Stimulated activated CD4-positive, alpha-beta T cell treated with anti-CD3 and anti-CD28 coated beads, Interleukin-12 subunit alpha, Interleukin-12 subunit beta, amount 100 ng/mL, for 48 hours (primary cell): ENCODE measurements around the gene NPAT.
"Not testable (repeated sequence)": the region's sequence is repeated elsewhere in the genome, so short reads cannot be mapped to it uniquely, and the experiment has no call there.

Experiments used
- DNase-seq, 3 donors: peaks; one replicate each; pipeline ENCODE4 v3.0.0-alpha.2; 2020; ENCODE audit warnings: low read depth in 2 of 3, low spot score in 1 of 3

The NPAT gene

DNA sequence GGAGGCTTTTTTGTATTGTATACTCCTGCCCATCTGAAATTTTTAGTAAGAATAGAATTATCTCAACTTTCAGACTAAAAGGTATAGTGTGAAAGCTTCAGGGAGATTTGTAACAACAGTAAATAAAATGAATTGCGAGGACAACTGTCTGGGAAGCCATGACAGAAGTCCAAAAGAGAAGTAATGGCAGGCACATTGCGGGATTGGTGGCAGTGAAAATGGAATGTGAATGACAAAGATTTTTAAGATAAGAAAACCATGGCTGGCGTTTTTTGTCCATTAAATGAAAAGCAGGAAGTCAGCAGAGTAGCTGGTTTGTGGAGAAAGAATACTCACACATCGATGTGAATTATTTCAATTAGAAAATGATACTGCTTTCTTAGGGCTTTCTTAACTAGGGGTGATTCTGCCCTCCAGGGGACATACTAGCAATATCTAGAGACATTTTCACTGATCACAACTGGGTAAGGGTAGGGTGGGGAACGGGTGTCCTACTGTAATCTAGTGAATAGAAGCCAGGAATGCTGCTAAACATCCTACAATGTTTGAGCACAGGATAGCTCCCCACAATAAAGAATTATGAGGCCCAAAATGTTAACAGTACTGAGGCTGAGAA is 1.6 kb downstream of the NPAT start:
- DNase-seq: no peak

DNA sequence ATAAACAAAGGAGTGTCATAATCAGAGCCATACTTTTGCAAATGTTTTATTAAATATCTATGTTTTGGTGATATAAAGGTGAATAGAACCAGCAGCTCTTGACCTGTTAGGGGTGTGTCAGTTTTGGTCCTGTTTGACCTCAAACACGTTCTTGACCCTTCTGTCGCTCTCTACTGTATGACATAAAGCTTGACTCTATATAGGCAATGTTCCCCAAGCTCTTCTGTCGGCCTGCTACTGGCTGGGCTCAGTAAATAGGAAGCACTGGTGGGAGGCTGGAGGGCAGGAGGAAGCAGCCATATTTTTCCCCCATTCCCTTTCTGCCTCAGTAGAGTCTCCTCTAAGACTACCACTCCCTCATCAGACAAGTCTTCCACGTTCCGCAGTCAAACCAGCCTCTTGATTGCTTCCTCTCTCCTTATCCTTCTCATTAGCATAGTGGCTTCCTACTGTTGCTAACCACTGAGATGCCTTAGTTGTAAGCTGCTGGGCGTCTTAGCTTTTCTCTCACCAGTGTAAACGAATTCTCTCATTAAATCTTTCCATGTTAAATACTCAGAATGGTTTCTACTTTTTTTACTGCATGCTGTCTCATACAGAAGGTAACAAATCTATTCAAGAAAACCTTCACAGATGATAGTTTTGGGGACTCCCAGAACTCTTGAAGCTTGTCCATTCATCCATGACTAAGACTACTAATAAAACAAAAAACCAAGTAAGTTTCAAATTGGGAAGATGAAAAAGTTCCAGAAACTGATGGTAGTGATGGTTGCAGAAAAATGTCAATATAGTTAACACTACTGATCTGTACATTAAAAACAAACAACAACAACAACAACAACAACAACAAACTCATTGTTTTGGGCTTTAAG is 3.3 kb downstream of the NPAT start:
- no peak for DNase-seq

DNA sequence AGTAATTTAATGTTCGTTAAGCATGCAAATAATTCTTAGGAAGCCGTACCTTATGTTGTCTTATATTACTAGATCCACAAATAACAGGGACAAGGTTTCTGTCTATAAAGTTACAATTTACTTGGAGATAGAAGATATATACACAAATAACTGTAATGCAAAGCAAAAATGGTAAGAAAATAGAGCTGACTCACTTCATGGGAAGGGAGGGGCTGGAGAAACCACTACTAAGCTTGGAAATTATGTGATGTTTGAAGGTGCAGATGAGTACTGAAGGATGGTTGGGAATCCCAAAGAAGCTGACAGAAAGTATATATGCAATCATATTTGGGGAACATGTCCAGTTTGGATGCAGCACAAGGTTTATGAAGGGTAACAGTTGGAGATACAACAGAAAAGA is 4.0 kb downstream of the NPAT start:
- no peak for DNase-seq

DNA sequence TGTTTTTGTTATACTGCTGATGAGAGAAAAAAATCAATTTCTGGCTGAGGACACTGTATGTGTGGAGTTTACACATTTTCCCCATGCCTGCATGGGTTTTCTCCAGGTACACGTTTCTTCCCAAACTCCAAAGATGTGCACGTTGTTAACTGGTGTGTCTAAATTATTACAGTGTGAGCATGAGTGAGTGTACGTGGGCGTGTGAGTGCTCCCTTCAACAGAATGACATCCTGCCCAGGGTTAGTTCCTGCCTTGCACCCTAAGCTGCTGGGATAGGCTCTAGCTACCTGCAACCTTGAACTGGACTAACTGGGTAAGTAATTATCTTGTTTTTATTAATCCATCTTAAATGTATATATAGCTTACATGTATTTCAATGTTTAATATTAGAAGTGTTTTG is 5.5 kb downstream of the NPAT start:
- no peak for DNase-seq

DNA sequence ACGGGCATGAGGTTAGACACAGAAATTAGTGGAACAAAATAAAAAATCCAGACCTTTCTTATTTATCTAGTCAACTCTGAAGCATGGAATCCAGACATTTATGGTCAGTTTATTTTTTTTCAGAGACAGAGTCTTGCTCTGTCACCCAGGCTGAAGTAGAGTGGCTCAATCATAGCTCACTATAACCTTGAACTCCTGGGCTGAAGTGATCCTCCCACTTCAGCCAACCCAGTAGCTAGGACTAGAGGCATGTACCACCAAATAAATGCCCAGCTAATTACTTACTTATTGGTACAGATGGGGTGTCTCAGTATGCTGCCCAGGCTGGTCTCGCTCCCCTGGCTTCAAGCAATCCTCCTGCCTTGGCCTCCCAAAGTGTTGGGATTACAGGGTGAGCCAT is 8.7 kb downstream of the NPAT start:
- DNase-seq: no peak

DNA sequence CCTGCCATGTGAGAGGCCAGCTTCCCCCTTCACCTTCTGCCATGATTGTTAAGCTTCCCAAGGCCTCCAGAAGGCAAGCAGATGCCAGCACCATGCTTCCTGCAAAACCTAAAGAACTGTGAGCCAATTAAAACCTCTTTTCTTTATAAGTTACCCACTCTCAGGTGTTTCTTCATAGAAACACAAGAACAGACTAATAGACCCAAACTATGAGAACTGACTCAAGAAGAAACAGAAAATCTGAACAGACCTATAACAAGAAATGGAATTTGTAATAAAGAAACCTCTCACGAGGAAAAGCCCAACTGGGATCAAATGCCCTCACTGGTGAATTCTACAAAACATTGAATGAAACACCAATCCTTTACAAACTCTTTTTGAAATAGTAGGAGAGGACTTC is 12.0 kb downstream of the NPAT start:
- DNase-seq: no peak

DNA sequence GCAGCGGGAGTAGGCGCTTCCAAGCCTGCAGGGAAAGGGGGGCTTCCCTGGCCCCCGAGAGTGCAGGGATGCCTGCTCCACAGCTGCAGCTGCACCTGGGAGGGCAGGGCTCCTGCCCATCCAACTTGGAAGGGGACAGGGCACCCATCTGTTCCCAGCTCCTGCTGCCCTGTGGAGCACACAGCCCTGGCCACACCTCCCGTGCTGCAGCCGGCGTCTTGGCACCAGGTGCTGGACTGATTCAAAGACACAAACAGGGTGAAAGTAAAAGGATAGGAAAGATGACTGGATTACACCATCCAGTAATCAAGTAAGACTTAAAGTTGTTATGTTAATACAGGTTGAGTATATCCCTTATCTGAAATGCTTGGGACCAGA is 14.8 kb downstream of the NPAT start:
- no peak for DNase-seq

DNA sequence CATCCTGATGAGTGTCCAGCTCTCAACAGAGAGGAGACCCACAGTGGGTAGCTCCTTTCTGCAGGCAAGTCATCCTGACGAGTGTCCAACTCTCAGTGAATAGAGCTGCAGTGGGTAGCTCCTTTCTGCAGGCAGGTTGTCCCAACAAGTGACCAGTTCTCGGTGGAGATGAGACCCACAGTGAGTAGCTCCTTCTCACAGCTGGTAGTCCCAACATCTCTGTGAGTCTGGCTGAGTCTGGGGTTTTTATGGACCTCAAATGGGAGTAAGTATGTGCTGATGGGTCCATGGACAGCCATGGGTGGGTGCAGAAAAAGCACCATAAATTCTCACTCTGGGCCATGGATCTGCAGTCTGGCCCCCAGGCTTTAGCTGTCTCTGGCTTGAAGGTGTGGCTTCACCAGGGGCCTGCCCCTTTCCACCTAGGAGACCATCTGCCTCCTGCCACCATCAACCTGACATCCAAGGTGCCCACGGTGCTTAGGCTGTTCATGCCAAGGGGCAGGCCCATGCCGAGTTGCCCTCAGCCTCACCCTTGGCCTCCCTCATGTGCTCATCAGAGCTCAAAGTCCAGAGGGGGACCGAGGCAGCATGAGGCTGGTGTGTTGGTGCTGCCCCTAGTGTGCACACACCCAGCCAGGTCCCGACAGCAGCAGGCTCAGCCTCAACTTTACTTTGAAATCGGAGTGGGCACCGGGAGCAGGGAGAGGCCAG is 15.3 kb downstream of the NPAT start:
- DNase-seq: no peak

DNA sequence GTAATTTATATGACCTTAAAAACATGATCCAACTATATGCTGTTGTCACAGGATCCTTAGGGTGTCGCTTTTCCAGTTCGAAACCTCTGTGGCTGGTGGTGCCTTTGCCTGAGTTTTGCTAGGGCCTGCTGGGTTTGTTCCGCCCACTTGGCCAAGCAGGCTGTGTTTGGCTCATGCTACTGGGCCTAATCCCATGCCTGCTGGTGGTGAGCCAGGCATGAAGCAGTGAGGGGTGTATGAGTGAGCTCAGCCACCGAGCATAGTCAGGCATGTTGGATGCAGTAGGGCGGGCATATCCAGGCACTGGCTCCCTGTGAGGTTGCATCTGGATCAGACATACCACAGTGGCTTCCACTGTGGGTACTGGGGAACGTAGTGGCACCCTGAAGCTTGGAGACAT is 16.3 kb downstream of the NPAT start:
- no peak for DNase-seq

DNA sequence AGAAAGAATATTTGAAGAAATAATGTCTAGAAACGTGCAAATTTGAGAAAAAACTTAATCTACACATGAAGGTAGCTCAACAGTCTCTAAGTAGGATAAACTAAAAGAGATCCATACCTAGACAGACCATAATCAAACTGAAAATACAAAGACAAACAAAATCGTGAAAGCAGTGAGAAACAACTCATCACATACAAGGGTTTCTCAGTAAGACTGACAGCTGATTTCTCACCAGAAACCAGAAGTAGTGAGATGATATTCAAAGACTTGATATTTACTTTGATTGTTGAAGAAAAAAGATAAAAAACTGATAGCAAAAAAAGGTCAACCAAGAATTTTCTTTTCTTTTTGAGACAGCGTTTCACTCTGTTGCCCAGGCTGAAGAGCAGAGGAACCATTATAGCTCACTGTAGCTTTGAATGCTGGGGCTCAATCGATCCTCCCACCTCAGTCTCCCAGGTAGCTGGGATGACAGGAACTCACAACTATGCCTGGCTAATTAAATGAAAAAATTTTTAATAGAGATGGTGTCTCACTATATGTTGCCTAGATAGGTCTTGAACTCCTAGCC is 17.4 kb downstream of the NPAT start:
- no peak for DNase-seq

DNA sequence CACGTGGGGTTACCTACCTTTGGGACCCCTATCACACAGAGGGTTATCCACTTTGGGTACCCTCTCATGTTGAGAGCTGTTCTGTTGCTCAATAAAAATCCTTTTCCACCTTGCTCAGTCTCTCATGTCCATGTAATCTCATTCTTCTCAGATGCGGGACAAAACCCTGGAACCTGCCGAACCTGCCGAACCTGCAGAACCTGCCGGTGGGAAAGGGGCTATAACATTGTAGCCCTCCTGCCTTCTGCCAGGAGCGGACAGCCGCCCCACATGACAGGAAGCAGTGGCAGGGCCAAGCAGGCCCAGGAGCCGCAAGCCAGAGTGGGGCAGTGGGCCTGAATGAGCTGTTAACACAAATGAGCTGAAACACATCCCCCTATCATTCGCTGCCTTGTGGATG is 18.1 kb downstream of the NPAT start:
- no peak for DNase-seq

DNA sequence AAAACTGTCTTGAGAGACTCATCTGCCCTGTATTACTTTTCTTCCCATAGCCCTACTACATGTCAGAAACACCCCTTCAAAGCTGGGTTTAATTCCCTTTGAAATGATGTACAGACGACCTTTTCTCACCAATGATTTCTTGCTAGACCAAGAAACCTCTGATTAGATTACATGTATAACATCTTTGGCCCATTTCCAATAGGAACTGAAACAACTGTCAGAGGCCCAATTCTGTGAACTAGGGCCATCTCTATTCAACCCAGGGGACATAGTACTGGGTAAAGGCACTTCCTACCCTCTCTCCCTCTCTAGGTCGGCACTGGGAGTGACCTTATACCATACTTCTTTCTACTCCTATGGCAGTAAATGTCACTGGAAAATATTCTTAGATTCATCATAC is 19.4 kb downstream of the NPAT start:
- DNase-seq: no peak

DNA sequence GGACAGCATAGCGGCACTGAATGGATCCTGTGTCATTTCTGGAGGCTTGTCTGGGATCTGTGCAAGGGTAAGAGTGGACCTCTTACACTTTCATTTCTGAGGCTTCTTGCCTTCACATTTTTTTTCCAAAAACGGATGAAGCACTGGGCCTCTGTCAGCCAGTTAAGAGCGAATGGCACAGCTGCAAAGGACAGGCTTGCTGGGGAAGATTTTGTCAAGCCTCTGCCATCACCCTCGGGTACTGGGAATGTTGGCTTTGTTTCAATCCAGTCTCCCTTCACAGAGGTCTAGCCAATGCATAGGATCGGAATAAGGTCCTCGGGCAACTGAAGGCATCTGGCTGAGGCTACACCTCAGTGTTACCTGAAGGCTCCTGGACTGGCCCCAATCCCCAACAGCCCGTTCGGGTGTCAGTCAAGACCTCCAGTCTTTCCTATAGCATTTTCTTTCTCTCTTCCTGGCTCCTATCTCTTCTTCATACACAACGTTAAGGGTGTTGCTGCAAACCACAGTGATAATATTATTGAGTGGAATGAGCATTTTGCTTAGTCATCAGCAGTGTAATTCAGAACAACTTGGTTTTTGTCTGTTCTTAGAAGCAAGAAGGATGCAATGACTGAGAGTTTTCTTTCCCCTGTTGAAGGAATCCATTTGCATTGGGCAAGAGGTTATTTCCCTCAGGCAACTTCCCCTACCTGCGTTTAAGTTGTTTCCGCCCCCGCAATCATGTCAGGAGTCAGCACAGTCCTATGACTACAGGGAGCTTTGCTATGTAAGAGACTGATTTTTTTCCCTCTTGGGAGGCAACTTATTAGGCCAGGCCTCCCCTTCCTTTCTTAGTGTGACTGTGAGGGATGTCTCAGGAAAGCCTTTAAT is 22.8 kb downstream of the NPAT start:
- peak; percentile 66 to 79 (median 74) for DNase-seq

DNA sequence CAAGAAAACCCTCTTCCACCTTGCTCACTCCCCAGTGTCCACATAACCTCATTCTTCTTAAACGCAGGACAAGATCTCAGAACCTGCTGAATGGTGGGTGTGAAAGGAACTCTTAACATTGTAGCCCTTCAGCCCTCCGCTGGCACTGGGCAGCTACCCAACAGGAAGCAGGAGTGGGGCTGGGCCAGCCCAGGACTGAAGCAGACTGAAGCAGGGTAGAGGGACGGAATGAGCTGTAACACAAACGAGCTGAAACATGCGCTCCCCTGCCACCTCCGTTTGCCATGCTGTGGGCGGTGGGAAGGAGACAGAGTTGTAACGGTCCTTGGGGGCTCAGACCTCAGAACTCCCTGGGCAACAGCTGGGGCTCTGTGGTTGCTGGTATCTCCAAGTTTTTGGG is 23.6 kb downstream of the NPAT start:
- no peak for DNase-seq

DNA sequence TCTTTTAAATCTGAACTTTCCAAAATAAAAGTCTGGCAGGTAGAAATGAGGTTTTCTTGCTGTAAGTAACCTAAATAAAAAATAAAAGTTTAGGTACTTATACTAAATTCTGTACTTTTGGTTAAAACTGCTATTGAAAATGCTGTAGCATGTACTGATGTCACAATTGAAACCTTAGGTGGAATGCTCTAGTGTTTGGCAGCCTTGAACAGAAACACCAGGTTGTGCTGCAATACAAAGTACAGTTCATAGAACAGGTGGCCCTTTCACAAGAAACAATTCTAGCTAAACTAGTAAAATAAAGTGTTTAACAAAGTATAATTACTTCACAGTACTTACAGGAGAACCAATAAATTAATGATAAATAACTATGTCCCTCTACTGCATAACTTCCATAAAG is 25.1 kb downstream of the NPAT start:
- DNase-seq: no peak

DNA sequence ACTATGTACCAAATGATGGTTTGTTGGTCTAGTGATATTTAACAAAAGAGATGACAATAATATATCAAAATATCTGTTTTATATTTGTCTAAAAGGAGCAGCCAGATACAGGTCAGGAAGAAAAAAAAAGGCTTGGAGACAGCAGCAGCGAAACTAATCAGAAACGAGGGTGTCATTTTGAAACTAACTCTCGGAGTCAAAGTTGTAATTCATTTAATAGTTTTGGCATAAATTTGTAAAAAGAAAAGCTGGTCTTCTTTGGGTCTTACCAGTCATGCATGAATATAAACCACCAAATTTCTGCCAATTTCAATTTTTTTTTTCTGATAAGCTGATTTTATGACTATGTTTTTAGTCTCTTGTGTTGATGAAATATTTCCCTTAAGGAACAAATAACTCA is 25.5 kb downstream of the NPAT start:
- DNase-seq: no peak

DNA sequence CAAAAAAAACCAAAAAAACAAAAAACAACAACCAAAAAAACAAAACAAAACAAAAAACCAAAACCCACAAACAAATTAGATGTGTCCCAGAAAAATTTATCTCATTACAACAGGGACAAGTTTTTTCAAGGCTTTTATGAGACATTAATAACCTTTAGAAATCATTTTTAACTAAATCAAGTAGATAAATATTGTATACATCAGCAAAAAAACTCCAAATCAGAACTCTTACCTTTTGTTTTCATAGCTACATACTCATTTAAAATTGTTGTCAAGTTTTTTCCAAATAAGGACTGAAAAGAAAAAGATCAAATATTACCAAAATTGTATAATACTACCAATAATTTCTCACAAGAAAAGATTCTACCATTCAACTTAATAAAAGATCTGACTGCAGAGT is 28.7 kb downstream of the NPAT start:
- DNase-seq: no peak

DNA sequence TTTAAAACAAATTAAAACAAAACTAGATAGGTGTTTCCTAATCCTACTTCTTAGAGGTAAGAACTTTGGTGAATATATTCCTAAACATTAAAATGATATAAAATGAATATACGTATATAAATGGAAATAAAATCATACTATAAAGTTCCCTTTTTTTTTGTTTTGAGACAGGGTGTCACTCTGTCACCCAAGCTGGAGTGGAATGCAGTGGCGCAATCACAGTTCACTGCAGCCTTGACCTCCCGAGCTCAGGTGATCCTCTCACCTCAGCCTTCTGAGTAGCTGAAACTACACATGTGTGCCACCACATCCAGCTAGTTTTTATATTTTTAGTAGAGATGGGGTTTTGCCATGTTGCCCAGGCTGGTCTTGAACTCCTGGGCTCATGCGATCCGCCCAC is 44.9 kb downstream of the NPAT start:
- no peak for DNase-seq

DNA sequence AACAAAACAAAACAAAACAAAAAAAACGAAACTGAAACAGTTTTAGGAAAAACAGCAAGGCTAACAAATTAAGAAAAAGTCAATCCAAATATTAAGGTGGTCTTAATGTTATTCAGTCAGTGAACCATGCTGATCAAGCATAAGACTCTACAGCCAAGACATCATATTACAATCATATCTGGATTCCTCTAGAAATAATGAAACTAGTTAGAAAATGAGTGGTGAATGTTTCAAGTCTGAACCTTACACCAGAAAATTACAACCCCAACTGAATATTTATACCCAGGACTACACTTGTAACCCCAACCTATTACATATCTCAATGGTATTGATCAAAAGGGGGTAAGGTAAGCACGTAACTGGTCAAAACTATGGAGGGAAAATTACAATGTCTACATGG is 52.3 kb downstream of the NPAT start:
- DNase-seq: no peak

DNA sequence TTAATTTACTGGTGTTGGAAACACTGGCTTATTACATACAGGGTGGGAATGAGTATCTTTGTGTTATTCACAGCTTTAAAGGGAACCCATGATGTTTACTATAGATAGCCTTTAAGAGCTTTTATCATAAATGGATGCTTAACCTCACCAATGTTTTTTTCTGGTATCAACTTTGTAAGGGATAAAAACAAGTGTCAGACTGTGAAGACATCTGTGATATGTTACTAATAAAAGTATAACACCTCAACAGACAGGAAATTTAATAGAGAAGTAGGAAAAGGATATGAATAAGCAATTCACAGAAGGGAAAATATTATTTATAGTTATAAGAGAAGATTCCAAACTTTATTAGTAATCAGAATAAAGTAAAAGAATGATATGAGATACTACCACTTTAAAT is 54.8 kb downstream of the NPAT start:
- no peak for DNase-seq

DNA sequence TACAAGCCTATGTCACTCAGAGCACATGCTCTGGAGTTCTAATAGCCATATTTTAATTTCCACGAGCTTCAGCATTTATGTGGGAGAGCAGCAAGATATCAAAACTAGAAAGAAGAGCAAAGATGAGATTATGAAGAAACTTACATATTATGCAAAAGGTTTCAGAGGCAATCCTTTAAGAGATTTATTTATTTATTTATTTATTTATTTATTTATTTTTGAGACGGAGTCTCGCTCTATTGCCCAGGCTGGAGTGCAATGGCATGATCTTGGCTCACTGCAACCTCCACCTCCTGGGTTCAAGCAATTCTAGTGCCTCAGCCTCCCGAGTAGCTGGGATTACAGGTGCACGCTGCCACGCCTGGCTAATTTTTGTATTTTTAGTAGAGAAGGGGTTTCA is 59.6 kb downstream of the NPAT start:
- DNase-seq: not testable (repeated sequence)
